ENCODE data around the gene IGF1R.

DNA sequence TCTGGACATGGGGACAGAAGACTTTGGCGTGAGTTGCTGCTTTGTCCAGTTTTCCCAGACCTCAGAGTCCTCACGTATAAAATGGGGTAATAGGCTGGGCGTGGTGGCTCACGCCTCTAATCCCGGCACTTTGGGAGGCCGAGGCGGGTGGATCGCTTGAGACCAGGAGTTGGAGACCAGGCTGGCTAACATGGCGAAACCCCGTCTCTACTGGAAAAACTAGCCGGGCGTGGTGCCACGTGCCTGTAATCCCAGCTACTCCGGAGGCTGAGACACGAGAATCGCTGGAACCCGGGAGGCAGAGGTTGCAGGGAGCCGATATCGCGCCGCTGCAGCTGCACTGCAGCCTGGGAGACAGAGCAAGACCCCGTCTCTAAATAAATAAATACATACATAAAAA is 22.7 kb upstream of the IGF1R start:
- TF ChIP-seq, protein P1, sequence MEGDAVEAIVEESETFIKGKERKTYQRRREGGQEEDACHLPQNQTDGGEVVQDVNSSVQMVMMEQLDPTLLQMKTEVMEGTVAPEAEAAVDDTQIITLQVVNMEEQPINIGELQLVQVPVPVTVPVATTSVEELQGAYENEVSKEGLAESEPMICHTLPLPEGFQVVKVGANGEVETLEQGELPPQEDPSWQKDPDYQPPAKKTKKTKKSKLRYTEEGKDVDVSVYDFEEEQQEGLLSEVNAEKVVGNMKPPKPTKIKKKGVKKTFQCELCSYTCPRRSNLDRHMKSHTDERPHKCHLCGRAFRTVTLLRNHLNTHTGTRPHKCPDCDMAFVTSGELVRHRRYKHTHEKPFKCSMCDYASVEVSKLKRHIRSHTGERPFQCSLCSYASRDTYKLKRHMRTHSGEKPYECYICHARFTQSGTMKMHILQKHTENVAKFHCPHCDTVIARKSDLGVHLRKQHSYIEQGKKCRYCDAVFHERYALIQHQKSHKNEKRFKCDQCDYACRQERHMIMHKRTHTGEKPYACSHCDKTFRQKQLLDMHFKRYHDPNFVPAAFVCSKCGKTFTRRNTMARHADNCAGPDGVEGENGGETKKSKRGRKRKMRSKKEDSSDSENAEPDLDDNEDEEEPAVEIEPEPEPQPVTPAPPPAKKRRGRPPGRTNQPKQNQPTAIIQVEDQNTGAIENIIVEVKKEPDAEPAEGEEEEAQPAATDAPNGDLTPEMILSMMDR (IDR thresholded peaks at IDR 0.05; ENCODE audit: borderline replicate concordance, extremely low read depth, low read length, poor library complexity, severe bottlenecking): no peak
- TF ChIP-seq EZH2 (IDR thresholded peaks at IDR 0.05; ENCODE audit: borderline replicate concordance, low read depth, low read length, severe bottlenecking): no peak

All from DND-41 (cell line).